ENCODE measurements around the gene RPS17. TPM values are rescaled to one million over a fixed set of nuclear protein-coding genes. Genes with fewer than 3 reads are reported as not detected.
"Not testable (repeated sequence)": the region's sequence is repeated elsewhere in the genome, so short reads cannot be mapped to it uniquely, and the experiment has no call there.

Gene RPS17
- polyA plus RNA-seq, 12 donors: 2,266 to 6,063 (median 2,811) TPM

DNA sequence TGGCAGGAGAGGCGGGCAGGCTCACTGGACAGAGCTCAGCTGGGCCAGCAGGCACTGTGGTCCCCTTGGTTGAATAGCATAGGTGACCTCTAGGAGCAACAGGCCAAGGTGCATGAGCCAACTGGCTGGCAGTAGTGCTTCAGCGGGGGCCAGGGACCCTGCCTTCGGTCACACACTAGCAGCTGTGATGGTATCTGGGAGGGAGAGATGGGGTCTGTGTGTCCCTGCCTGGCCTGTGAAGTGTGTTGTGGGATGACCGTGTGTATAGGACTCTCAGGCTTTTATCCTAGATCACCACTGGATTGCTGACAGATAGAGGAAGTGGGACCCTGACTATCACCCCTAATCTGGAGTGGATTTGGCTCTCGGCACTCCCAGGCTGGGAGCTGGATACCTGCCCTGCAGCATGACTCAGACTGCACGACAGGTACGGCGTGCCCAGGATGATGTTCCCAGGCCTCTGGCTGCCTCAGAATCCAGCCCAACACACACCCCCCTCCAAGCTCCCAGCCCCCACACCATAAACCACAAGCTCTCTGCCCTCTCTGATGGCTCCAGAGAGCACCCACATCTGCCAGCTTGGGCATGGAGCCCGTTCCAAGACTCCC is 7.8 kb downstream of the RPS17 start:
- no peak for DNase-seq

DNA sequence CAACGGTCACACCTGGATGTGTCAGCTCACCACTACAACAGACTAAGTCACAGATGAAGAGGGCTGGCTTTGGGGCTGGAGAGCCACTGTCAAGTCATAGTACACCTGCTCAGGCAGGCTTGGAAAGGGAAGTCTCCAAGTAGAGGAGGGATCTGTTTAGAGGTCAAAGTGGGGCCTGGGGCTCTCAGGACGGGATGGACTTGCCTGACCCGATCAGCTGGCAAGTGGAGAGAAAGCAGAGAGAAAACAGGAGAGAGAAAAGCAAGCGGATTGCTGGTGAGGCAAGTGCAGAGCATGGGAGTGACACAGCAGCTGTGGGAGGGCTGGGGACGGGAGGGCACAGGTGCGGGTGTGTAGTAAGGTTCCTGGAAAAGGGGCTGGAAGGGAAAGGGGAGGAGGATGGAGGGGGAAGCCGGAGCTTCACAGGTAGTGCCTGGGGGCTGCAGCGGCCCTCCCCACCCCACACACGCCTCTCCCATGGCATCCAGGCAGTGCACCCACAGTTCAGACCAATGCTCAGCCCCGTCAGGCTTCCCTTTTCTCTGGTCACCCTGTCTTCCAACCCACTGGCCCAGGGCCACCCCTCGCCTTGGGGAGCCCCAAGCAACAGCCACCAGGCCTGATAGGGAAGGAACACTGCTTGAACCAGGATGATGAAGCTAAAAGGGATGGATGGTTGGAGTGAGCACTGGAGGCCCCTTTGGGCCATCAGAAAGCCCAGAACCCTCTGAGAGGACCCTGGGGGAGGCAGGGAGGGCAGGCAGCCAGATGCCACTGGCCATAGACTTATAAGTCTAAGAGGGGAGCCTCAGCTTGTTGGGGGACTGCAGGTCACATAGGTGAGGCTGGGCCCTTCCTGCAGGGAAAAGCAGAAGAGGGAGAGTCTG is 8.5 kb downstream of the RPS17 start:
- DNase-seq: no peak

DNA sequence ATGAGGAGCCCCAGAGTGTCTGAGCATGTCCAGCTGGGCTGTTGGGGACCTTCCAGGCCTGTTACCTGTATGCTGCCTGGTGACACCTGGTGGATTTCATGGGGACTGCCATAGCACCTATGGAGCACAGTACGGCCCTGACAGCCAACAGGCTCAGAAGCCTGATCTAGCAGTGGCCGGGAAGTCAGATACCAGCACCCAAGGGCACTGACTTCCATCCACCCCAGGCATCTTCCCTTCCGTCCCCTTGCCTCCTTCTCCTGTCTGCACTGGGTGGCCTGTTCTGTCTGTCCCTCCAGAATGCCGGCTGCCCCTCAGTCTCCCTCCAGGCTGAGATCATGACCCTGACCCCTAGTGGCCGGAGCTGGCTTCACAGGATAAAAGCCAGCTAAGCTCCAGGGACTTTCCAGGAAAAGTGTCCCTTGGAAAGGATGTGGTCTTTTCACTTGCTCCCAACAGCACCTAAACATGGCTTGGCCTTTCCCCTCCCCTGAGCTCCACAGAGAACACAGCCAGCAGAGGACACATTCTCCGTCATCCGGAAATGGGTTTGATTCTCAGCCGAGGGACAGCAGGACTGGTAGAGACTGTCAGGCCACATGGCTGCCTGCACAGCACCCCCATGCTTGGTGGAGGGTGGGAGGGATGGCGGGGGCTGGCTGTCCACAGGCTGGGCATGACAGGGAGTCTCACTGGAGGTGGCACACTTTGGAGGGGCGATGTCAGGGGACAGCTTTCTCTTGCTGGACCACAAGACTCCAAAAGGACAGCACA is 9.5 kb downstream of the RPS17 start:
- DNase-seq: peak; percentile 51

DNA sequence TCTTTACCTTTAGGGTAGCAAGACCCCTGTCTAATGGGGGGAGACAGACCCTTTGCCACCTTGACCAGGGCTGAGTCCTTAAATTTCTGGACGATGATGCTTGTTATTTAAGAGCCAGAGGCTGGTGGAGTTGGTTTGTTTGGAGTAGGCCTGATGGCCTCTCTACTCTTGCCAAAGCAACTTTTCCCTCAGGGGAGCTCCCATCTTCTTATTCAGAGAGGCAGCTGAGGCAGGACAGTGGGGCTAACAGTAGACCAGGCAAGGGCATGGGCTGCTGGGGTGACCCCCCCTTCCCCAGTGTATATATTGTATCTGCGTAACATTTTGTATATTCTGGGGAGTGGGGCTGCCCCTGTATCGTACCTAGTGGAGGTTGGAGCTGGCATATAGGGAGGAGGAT is 10.3 kb downstream of the RPS17 start:
- no peak for DNase-seq

DNA sequence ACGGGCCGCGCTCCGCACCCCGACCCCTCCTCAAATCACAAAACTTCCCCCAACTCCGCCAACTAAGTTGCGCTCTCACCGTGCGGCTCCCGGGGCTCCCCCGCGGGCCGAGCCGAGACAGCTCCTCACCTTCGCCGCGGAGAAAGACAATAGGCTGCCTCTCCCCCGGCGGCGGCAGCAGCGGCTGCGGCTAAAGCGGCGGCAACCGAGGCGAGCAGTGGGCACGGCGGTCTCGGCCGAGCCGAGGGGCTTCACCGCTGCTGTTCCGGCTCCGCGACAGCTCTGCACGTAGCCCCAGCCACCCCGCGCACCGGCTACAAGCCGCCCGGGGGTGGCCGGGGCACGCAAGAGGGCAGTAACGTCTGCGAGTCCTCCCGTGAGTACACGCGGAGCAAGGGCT is 26.7 kb downstream of the RPS17 start:
- DNase-seq: not testable (repeated sequence)

DNA sequence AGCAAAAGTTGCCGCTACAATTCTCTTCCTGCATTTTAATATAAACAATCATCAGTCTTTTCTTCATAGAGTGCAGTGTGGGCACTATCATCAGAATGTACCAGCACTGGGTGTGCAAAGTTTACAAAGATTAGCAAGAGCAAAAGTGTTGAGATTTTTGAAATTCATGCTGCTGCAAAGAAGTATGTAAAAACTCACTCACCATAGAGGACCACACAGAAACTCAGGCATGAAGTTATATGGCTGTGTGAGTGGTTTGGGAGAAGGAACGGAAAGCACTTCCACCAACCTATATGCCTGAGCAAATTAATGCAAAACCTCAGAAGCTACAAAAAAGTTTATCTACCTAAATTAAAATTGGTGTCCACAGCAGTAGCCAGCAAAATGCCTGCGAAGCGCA is 32.6 kb downstream of the RPS17 start:
- not testable (repeated sequence) for DNase-seq

DNA sequence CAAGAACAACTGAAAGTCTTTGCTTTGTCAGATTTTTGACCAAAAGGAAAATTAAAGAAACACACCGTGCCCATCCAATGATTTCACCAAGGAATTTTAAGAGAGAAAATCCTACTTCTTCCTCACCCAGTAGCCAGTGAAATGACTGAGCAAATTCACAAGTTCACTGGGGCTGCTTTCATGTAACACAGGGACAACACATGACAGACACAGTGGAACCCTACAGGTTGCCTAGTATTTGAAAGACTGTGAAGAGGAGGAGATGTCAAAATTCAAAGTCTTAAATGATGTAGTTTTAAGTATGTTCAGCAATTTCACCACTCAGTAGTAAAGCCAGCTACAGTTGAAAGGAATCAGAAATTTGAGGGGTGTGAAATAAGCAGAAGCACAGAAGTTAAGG is 33.2 kb downstream of the RPS17 start:
- DNase-seq: not testable (repeated sequence)

DNA sequence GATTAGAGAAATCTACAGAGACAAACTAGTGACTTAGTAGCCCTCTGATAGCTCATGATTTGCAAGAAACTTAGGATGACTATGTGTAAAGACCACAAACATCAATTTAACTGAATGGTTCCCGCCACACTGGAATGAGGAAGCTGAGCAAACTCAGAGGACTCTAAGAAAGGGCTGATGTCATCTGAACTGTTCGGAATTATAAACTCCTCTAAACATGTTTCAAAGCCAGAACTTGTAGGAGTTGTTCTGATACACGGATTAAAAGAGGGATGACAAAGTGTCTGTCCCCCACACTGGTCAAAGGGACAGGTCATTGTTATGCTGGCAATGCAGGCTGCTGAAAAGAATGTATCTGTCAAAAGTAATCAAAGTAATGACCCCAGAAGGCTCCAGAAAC is 34.4 kb downstream of the RPS17 start:
- not testable (repeated sequence) for DNase-seq

DNA sequence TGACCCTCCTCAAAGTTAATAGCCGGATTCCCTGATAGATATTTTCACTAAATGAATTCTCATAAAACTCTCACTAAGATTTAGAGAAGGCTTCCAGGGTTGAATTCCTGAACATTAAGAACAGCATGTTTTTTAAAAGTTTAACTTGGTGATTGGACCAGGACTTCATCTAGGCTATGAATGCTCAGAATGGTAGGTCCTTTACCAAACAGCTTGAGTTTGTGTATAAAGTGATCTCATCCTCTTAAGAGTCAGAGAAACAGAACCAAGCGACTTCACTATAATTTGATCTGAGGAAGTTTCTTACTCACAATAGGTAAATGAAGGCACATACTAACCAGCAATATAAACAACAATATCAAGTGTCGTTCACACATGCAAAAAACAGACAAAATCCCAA is 36.2 kb downstream of the RPS17 start:
- not testable (repeated sequence) for DNase-seq

DNA sequence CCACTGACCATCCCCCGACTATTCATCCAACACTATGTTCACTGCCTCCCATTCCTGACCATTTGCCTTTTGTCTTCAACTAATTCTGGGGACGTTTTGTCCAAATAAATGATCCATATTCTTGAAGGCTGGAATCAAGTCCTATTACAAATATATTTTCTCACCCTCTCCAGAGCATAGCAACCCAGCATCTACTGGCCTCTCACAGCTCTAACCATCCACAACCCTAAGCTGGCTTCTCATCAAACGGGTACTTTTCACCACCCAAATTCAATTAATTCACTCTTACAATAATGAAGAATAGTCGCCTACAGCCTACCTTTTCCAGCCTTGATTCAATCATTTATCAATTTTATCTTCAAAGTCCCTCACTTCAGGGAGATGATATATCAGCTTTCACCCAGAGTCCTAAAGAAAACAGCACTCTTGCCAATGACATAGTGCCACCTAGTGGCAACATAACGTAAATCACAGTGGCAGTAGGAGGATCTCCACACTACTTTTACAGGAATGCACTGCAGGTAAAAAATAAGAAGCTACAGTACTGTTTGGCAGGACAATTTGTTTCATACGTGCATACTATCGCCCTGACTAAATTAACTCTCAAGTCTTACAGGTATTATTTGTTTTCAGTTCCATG is 37.4 kb downstream of the RPS17 start:
- DNase-seq: not testable (repeated sequence)

DNA sequence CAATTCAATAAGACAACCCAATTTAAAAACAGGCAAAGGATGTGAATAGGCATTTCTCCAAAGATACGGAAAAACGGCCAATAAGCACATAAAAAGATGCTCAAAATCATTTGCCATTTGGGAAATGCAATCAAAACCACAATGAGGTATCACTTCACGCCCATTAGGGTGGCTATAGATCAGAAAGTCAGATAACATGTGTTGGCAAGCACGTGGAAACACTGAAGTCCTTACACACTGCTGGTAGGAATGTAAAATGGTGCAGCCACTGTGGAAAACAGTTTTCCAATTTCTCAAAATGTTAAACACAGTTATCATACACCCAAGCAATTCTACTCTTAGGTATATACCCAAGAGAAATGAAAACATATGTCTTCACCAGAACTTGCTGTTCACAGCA is 39.5 kb downstream of the RPS17 start:
- DNase-seq: not testable (repeated sequence)

DNA sequence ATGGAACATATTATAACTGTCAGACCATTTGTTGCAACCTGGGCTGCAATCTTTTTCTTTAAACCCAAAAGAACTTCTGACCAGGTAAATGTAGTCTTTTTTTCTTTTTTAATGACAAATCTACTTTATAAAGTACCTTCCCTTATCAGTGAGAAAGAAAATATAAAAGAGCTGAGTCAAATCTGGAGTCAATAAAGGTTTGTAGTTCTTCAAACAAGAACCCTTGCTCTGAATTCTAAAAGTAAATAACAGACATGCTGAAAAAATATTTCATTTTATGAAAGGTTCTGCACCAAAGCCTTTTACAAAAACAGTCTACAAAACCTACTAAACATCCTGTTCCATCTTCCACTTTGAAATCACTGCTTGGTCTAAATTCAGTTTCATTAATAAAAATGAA is 42.3 kb downstream of the RPS17 start:
- not testable (repeated sequence) for DNase-seq

DNA sequence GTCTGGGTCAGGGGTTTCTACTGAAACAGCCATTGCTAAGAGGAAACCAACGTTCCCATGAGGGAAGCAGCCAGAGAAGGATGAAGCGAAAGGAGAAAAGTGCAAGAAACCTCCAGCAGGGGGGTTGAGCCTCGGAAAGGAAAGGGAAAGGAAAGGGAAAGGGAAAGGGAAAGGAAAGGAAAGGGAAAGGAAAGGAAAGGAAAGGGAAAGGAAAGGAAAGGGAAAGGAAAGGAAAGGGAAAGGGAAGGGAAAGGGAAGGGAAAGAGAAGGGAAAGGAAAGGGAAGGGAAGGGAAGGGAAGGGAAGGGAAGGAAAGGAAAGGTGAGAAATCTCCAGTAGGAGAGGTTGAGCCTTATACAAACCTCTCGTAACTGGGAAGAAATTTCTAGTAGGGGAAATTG is 52.0 kb downstream of the RPS17 start:
- DNase-seq: not testable (repeated sequence)

DNA sequence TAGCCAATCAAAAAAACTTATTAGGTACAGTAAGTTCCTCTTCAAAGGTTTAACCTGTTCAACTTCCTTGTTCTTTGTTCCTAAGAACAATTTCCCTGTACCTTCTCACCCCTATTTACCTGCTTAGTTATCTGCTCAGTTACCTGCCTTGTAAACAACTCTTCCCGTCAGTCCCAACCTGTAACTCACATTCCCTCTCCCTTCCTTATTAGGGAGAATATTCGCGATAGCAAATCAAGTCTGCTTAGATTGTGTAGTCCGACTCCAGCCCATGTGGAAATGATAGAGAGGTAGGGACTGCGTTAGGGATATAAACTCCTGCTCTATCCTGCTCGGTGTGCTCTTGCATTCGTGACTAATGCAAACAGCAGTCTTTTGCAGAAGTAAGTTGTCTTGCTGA is 53.2 kb downstream of the RPS17 start:
- not testable (repeated sequence) for DNase-seq

Other genes with a start within 250 kb of the RPS17 start
- gene GOLGA6L10, start 191.0 kb downstream of the RPS17 start, polyA plus RNA-seq (ENCODE audit: insufficient read length in 12 of 12): 10 to 100 TPM in 1 of 12 donors, 1 to 10 TPM in 6, under 1 TPM in 3, not detected in 2; 0.20 to 12.9 (median 1.5) TPM
- gene GOLGA6L9, start 110.6 kb downstream of the RPS17 start, polyA plus RNA-seq (ENCODE audit: insufficient read length in 12 of 12): 1 to 10 TPM in 11 of 12 donors, not detected in 1; 1.1 to 9.3 (median 3.0) TPM
- gene CPEB1, start 106.9 kb upstream of the RPS17 start, polyA plus RNA-seq (ENCODE audit: insufficient read length in 12 of 12): 1 to 10 TPM in 2 of 12 donors, under 1 TPM in 8, not detected in 2; 0.25 to 1.2 (median 0.71) TPM
- 1 to 10 TPM in 1 of 12 donors, under 1 TPM in 9, not detected in 2; 0.20 to 2.6 (median 0.36) TPM for gene AP3B2, start 169.4 kb upstream of the RPS17 start, polyA plus RNA-seq (ENCODE audit: insufficient read length in 12 of 12)

Data from muscle of arm (tissue), 12 donors.